K562 (cell line): ENCODE measurements around the gene BET1L. TPM values are rescaled to one million over a fixed set of nuclear protein-coding genes. Genes with fewer than 3 reads are reported as not detected.

Experiments used
- CHD7 ChIP-seq: fragments of 200-600 bp; sonication (generic); IDR thresholded peaks from one replicate; pipeline ENCODE4 v1.6.1; 2012; ENCODE audit warnings: mild to moderate bottlenecking, low read depth, low read length, inconsistent platforms
- DIDO1 ChIP-seq: fragments of 450-650 bp; IDR thresholded peaks from 2 replicates; pipeline ENCODE4 v1.6.1; 2016; ENCODE audit warnings: low read depth, missing biosample characterization, missing genetic modification characterization
- E2F8 ChIP-seq: fragments of 450-650 bp; IDR thresholded peaks from 2 replicates; pipeline ENCODE4 v1.7.1; 2018; ENCODE audit warnings: mild to moderate bottlenecking, low read depth; ENCODE audit not compliant: partially characterized antibody
- LCOR ChIP-seq: sonication (generic); formaldehyde crosslinking; IDR thresholded peaks from 2 replicates; pipeline ENCODE4 v1.8.0; 2022; ENCODE audit warnings: mild to moderate bottlenecking, missing genetic modification reagents
- NCOA4 ChIP-seq: fragments of 450-650 bp; IDR thresholded peaks from 2 replicates; pipeline ENCODE4 v1.6.1; 2018; ENCODE audit warnings: mild to moderate bottlenecking; ENCODE audit not compliant: partially characterized antibody
- NUFIP1 ChIP-seq: fragments of 450-650 bp; IDR thresholded peaks from 2 replicates; pipeline ENCODE4 v1.6.1; 2018; ENCODE audit not compliant: partially characterized antibody
- PTTG1 ChIP-seq: fragments of 450-650 bp; IDR thresholded peaks from 2 replicates; pipeline ENCODE4 v1.6.1; 2016; ENCODE audit warnings: low read depth, mild to moderate bottlenecking, missing genetic modification characterization, missing compliant biosample characterization
- PURB ChIP-seq: sonication (generic); formaldehyde crosslinking; IDR thresholded peaks from 2 replicates; pipeline ENCODE4 v1.9.0; 2021; ENCODE audit warnings: low read depth, mild to moderate bottlenecking, missing genetic modification reagents
- SMARCB1 ChIP-seq: IDR thresholded peaks from 2 replicates; pipeline ENCODE4 v1.6.1; 2011; ENCODE audit warnings: improper control_type of control experiment, low read depth; ENCODE audit not compliant: insufficient read length
- SRSF3 ChIP-seq: fragments of 200-400 bp; formaldehyde crosslinking; IDR thresholded peaks from 2 replicates; pipeline ENCODE4 v1.6.1; 2016; ENCODE audit warnings: mild to moderate bottlenecking, low read length, moderate library complexity; ENCODE audit not compliant: insufficient read depth
- TCF3 ChIP-seq: sonication (generic); formaldehyde crosslinking; IDR thresholded peaks from 2 replicates; pipeline ENCODE4 v1.4.0; 2020; ENCODE audit warnings: mild to moderate bottlenecking, missing genetic modification reagents
- ZNF165 ChIP-seq: fragments of 250-450 bp; sonication (Bioruptor Pico); IDR thresholded peaks from 2 replicates; pipeline ENCODE4 v1.4.0; 2020; ENCODE audit warnings: borderline replicate concordance
- ZNF174 ChIP-seq: fragments of 250-450 bp; sonication (Bioruptor Pico); IDR thresholded peaks from 2 replicates; pipeline ENCODE4 v1.4.0; 2020; ENCODE audit warnings: mild to moderate bottlenecking
- ZNF316 ChIP-seq: fragments of 450-650 bp; IDR thresholded peaks from 2 replicates; pipeline ENCODE4 v1.6.1; 2016
- ZNF644 ChIP-seq: fragments of 200-800 bp; sonication (Bioruptor generic); IDR thresholded peaks from 2 replicates; pipeline ENCODE4 v1.6.1; 2016; ENCODE audit warnings: low read depth, missing genetic modification characterization, missing compliant biosample characterization
- polyA plus RNA-seq, 8 experiments: library from polyadenylated mRNA; depleted of rRNA in 4 of 8; stranded (reverse) in 5 of 8; unstranded in 3 of 8; fragments of >200 nt; fragmentation: Nextera tagmentation in 2 of 8; fragmentation: Illumina TruSeq in 1 of 8; extraction: Ambion mirVana in 2 of 8; extraction: Trizol in 1 of 8; gene quantifications; 2 replicates each; pipeline versions ENCODE4 v1.2.1 to v1.2.3, GENCODE V29; 2011 to 2014; ENCODE audit warnings: inconsistent platforms in 1 of 8, missing spikeins in 1 of 8
- total RNA-seq, 7 experiments: library from RNA; depleted of rRNA in 6 of 7; stranded (reverse); fragments of >200 nt in 6 of 7; fragmentation: Illumina TruSeq in 2 of 7; extraction: Trizol in 2 of 7; gene quantifications; 2 replicates each; pipeline versions ENCODE4 v1.2.1 to v1.2.3, GENCODE V29; 2011 to 2021; ENCODE audit warnings: low replicate concordance in 1 of 7

The BET1L gene
- total and polyA plus RNA-seq, 9 of the 15 experiments (the other 6 are each of a cell fraction or from before 2014, with no cell fraction given) = 9.9 to 69.1 (median 19.9) TPM

GRCh38 chr11:208181-208916, 1.1 kb upstream of the BET1L start (continued):
- no peak for TF ChIP-seq PURB
- TF ChIP-seq SRSF3 = no peak
- no peak; the same call in 1 of the 2 replicates for TF ChIP-seq LCOR (CRISPR knock-in tag)
- no peak for TF ChIP-seq E2F8
- TF ChIP-seq ZNF644 (tag) = no peak
- TF ChIP-seq DIDO1 (tag) = no peak
- no peak for TF ChIP-seq TCF3 (CRISPR knock-in tag)
- no peak for TF ChIP-seq NUFIP1
- no peak for TF ChIP-seq SMARCB1
- no peak for TF ChIP-seq ZNF165 (CRISPR knock-in tag)
- TF ChIP-seq NCOA4 = no peak
- no peak for TF ChIP-seq CHD7
- no peak for TF ChIP-seq ZNF316
- TF ChIP-seq PTTG1 (tag) = no peak
- TF ChIP-seq ZNF174 (CRISPR knock-in tag) = no peak
